ENCODE data around the gene RBMX. TPM values are rescaled to one million over a fixed set of nuclear protein-coding genes. Genes with fewer than 3 reads are reported as not detected.

The RBMX gene
- total RNA-seq, 1 experiment from 2014 or later, result 261 TPM

DNA sequence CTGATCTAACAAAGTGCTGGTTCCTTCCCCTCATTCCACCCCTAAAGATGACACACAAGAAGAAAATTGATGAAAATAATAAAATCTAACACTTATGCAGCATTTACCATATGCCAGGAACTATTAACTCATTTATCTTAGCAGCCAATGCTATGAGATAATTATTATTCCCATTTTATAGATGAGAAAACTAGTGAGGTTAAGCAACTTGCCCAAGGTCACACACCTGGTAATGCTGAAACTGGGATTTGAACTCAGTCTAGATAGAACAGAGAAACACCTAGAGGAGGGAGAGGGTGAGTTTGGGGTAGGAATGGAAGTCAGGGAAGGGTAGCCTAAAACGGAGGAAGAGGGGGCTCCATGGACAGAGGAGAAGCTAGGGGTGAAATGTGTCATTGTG, 18.6 kb downstream of the RBMX start:
- Mint-ChIP-seq H3K27ac (ENCODE audit: unreplicated experiment) (peak overlapping the region; percentile 83), H3K4me1 (ENCODE audit: low read depth, unreplicated experiment) (no peaks in the 10 kb centered on the region), H3K9me3 (ENCODE audit: unreplicated experiment) (no peaks in the 10 kb centered on the region), H3K27me3 (ENCODE audit: insufficient read depth, unreplicated experiment) (no peaks in the 10 kb centered on the region), H3K4me3 (ENCODE audit: unreplicated experiment) (peak overlapping the region; percentile 28), H3K36me3 (ENCODE audit: insufficient read depth, unreplicated experiment) (peaks cover 77% of the 10 kb centered on the region)
- intact Hi-C loops (cut with micrococcal nuclease; ENCODE audit: unreplicated experiment), result no loop called here
- TF ChIP-seq, protein P1, sequence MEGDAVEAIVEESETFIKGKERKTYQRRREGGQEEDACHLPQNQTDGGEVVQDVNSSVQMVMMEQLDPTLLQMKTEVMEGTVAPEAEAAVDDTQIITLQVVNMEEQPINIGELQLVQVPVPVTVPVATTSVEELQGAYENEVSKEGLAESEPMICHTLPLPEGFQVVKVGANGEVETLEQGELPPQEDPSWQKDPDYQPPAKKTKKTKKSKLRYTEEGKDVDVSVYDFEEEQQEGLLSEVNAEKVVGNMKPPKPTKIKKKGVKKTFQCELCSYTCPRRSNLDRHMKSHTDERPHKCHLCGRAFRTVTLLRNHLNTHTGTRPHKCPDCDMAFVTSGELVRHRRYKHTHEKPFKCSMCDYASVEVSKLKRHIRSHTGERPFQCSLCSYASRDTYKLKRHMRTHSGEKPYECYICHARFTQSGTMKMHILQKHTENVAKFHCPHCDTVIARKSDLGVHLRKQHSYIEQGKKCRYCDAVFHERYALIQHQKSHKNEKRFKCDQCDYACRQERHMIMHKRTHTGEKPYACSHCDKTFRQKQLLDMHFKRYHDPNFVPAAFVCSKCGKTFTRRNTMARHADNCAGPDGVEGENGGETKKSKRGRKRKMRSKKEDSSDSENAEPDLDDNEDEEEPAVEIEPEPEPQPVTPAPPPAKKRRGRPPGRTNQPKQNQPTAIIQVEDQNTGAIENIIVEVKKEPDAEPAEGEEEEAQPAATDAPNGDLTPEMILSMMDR (IDR thresholded peaks at IDR 0.05; ENCODE audit: insufficient read depth in 1 of 2, low read depth in 1 of 2, low read length in 1 of 2, severe bottlenecking in 1 of 2, unreplicated experiment in 1 of 2), result no peak
- ChIA-PET POLR2A (interaction anchor here (0.6 kb wide), 1 partner anchor 11 kb away, joined by 7 read pairs; no protein-coding TSS in a partner anchor), CTCF (no interaction called here)
- no peak overlapping the region for H3K4me3 ChIP-seq (ENCODE audit: low read depth, low read length)
- H3K9me3 ChIP-seq, result no peaks in the 10 kb centered on the region
- no peaks in the 10 kb centered on the region for H3K4me1 ChIP-seq
- no TSS peak for BruUV-seq (replicated peaks)
- DNase-seq, result no peak
- H3K36me3 ChIP-seq (ENCODE audit: control insufficient read depth, insufficient read depth, low read length), result no peaks in the 10 kb centered on the region; the same call in 1 of the 2 replicates
- no peaks in the 10 kb centered on the region for H3K27me3 ChIP-seq (replicated peaks; ENCODE audit: control insufficient read depth, insufficient read depth, low read length)

DNA sequence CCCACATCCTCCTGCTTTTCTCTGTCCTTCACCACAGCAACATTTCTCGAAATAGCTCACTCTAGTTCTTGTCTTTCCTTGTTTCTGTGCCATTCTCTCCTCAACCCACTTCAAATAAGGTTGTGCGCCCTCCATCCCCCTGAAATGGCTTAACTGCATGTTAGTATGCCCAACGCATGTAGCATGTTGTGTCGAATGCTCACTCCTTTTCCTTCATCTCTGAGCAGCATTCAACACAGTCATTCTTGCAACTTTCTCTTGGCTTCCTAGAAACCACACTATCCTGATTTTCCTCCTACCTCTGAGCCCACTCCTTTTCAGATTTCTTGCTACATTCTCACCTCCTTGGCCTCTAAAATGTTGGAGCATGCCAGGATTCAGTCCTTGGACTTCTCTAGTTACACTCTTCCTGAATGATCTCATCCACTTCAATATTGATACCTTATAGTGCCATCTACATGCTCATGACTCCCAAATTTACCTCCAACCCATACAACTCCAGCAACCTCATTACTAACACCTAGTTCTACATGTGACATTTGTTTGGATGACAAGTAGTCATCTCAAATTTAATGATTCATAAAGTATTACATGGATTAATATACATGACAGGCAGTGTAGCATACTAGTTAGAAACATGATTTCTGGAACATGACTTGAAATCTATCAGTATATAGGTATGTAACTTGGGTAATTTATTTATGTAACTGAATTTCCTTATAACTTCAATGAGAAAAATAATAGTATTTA, 22.3 kb downstream of the RBMX start:
- no peaks in the 10 kb centered on the region for H3K4me1 ChIP-seq
- no peaks in the 10 kb centered on the region for H3K9me3 ChIP-seq
- TF ChIP-seq, protein P1 (IDR thresholded peaks at IDR 0.05; ENCODE audit: insufficient read depth in 1 of 2, low read depth in 1 of 2, low read length in 1 of 2, severe bottlenecking in 1 of 2, unreplicated experiment in 1 of 2), result no peak
- Mint-ChIP-seq H3K27ac (ENCODE audit: unreplicated experiment) (no peak overlapping the region), H3K36me3 (ENCODE audit: insufficient read depth, unreplicated experiment) (peaks cover 62% of the 10 kb centered on the region), H3K9me3 (ENCODE audit: unreplicated experiment) (no peaks in the 10 kb centered on the region), H3K4me1 (ENCODE audit: low read depth, unreplicated experiment) (no peaks in the 10 kb centered on the region), H3K27me3 (ENCODE audit: insufficient read depth, unreplicated experiment) (no peaks in the 10 kb centered on the region), H3K4me3 (ENCODE audit: unreplicated experiment) (no peak overlapping the region)
- ChIA-PET POLR2A (no interaction called here), CTCF (no interaction called here)
- DNase-seq, result no peak
- H3K36me3 ChIP-seq (ENCODE audit: control insufficient read depth, insufficient read depth, low read length), result no peaks in the 10 kb centered on the region; the same call in 1 of the 2 replicates
- no peaks in the 10 kb centered on the region for H3K27me3 ChIP-seq (replicated peaks; ENCODE audit: control insufficient read depth, insufficient read depth, low read length)
- no TSS peak for BruUV-seq (replicated peaks)
- intact Hi-C loops (cut with micrococcal nuclease; ENCODE audit: unreplicated experiment), result no loop called here
- no peak overlapping the region for H3K4me3 ChIP-seq (ENCODE audit: low read depth, low read length)

DNA sequence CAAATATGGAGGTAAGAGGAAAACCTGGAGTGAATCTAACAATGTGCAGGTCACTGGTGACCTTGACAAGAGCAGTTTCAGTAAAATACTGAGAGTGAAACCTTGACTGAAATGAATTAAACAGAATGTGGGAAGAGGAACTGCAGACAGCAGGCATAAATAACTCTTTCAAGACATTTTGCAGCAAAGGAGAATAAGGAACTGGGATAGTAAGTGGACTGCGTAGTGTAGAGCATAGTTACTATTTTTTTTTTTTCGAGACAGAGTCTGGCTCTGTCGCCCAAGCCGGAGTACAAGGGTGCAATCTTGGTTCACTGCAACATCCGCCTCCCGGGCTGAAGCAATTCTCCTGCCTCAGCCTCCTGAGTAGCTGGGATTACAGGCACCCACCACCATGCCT, 24.0 kb downstream of the RBMX start:
- Histone ChIP-seq H3K4me3 (ENCODE audit: low read depth, low read length) (no peak overlapping the region), H3K27me3 (replicated peaks; ENCODE audit: control insufficient read depth, insufficient read depth, low read length) (no peaks in the 10 kb centered on the region), H3K9me3 (no peaks in the 10 kb centered on the region), H3K4me1 (no peaks in the 10 kb centered on the region), H3K36me3 (ENCODE audit: control insufficient read depth, insufficient read depth, low read length) (no peaks in the 10 kb centered on the region)
- CTCF ChIA-PET, result no interaction called here
- H3K36me3 Mint-ChIP-seq (ENCODE audit: insufficient read depth, unreplicated experiment), result peaks cover 62% of the 10 kb centered on the region
- TF ChIP-seq, protein P1 (IDR thresholded peaks at IDR 0.05; ENCODE audit: insufficient read depth in 1 of 2, low read depth in 1 of 2, low read length in 1 of 2, severe bottlenecking in 1 of 2, unreplicated experiment in 1 of 2), result no peak
- no peak for DNase-seq
- no TSS peak for BruUV-seq (replicated peaks)
- H3K27me3 Mint-ChIP-seq (ENCODE audit: insufficient read depth, unreplicated experiment), result no peaks in the 10 kb centered on the region
- intact Hi-C loops (cut with micrococcal nuclease; ENCODE audit: unreplicated experiment), result no loop called here
- POLR2A ChIA-PET, result no interaction called here
- H3K9me3 Mint-ChIP-seq (ENCODE audit: unreplicated experiment), result no peaks in the 10 kb centered on the region
- H3K27ac Mint-ChIP-seq (ENCODE audit: unreplicated experiment), result no peak overlapping the region
- H3K4me3 Mint-ChIP-seq (ENCODE audit: unreplicated experiment), result no peak overlapping the region
- H3K4me1 Mint-ChIP-seq (ENCODE audit: low read depth, unreplicated experiment), result no peaks in the 10 kb centered on the region
